HEK293T (cell line): ENCODE measurements around the gene TSPAN9.

ENCODE experiments used
- BHLHE40 ChIP-seq: fragments of 450-650 bp; IDR thresholded peaks from 2 replicates; pipeline ENCODE4 v1.6.1; 2016; ENCODE audit warnings: mild to moderate bottlenecking, moderate library complexity, borderline replicate concordance
- FOXM1 ChIP-seq: fragments of 450-650 bp; IDR thresholded peaks from 2 replicates; pipeline ENCODE4 v1.6.1; 2017; ENCODE audit warnings: mild to moderate bottlenecking, borderline replicate concordance
- NFRKB ChIP-seq: fragments of 450-650 bp; IDR thresholded peaks from 2 replicates; pipeline ENCODE4 v1.6.1; 2016; ENCODE audit warnings: mild to moderate bottlenecking, moderate library complexity
- PKNOX1 ChIP-seq: fragments of 450-650 bp; IDR thresholded peaks from 2 replicates; pipeline ENCODE4 v1.6.1; 2016
- TARDBP ChIP-seq: fragments of 450-650 bp; IDR thresholded peaks from 2 replicates; pipeline ENCODE4 v1.6.1; 2016

GRCh38 chr12:3135522-3136461, 58.6 kb downstream of the TSPAN9 start:
- TF ChIP-seq TARDBP = no peak
- TF ChIP-seq PKNOX1 = no peak
- no peak for TF ChIP-seq FOXM1
- TF ChIP-seq BHLHE40 = no peak
- TF ChIP-seq NFRKB = no peak
